Measurements from ENCODE around the gene RAE1.

GRCh38 chr20:57369596-57369995 lies 18.5 kb downstream of the RAE1 start:
- TF ChIP-seq CTCF (IDR thresholded peaks at IDR 0.05), result no peak
- no peak for TF ChIP-seq POLR2A (IDR thresholded peaks at IDR 0.05)
